Iris pigment epithelial cell (primary cell): ENCODE results near the gene DHTKD1.
"Not testable (repeated sequence)": the region's sequence is repeated elsewhere in the genome, so short reads cannot be mapped to it uniquely, and the experiment has no call there.

ENCODE experiments used
- DNase-seq: peaks from one replicate; pipeline ENCODE4 v3.0.0-alpha.2; 2011; ENCODE audit warnings: low read depth

The DHTKD1 gene

GRCh38 chr10:12154516-12154915 lies 85.8 kb downstream of the DHTKD1 start:
- DNase-seq = no peak

GRCh38 chr10:12156367-12157123 lies 87.8 kb downstream of the DHTKD1 start:
- DNase-seq = no peak

GRCh38 chr10:12158111-12158510 lies 89.4 kb downstream of the DHTKD1 start:
- DNase-seq = no peak

- DNase-seq = no peak
These were observed 91.9 kb downstream of the DHTKD1 start for GRCh38 chr10:12160664-12161063.

GRCh38 chr10:12162927-12163326 lies 94.2 kb downstream of the DHTKD1 start:
- no peak for DNase-seq

- DNase-seq = no peak
These were observed 95.3 kb downstream of the DHTKD1 start for GRCh38 chr10:12164085-12164484.

- DNase-seq = no peak
These were observed 96.3 kb downstream of the DHTKD1 start for GRCh38 chr10:12165036-12165435.

GRCh38 chr10:12165999-12166775 lies 97.4 kb downstream of the DHTKD1 start:
- no peak for DNase-seq

- DNase-seq = not testable (repeated sequence)
These were observed 102.8 kb downstream of the DHTKD1 start for GRCh38 chr10:12171512-12171911.
